Transverse colon (tissue), 4 donors: Measurements from ENCODE around the gene IL18R1. TPM values are rescaled to one million over a fixed set of nuclear protein-coding genes. Genes with fewer than 3 reads are reported as not detected.

Experiments used
- DNase-seq: peaks from one replicate; pipeline ENCODE4 v3.0.0-alpha.2; 2019
- H3K27ac ChIP-seq, 4 donors: fragments of 200-600 bp; sonication (generic); 2 replicates each; pipeline ENCODE4 v1.5.1; 2016 to 2018; ENCODE audit warnings: inconsistent platforms in 4 of 4
- H3K27me3 ChIP-seq: fragments of 200-600 bp; sonication (generic); 2 replicates; pipeline ENCODE4 v1.5.1; 2017; ENCODE audit warnings: inconsistent platforms
- H3K36me3 ChIP-seq, 4 donors: fragments of 200-600 bp; sonication (generic); 2 replicates each; pipeline ENCODE4 v1.5.1; 2017 to 2019; ENCODE audit warnings: inconsistent platforms in 4 of 4
- H3K4me1 ChIP-seq, 4 donors: fragments of 200-600 bp; sonication (generic); 2 replicates each; pipeline ENCODE4 v1.5.1; 2017 to 2020; ENCODE audit warnings: inconsistent platforms in 4 of 4
- H3K4me3 ChIP-seq, 4 donors: fragments of 200-600 bp; sonication (generic); 1 replicate in 1 of 4; 2 replicates in 3 of 4; pipeline versions ENCODE4 v1.5.1 to v1.6.1; 2017 to 2019; ENCODE audit warnings: inconsistent platforms in 4 of 4
- H3K9me3 ChIP-seq, 2 donors: fragments of 200-600 bp; sonication (generic); 2 replicates each; pipeline ENCODE4 v1.5.1; 2017 to 2019; ENCODE audit warnings: inconsistent platforms in 2 of 2
- CTCF ChIP-seq, 5 experiments: fragments of 200-600 bp in 3 of 5; fragments of 450-650 bp in 2 of 5; sonication (generic) in 3 of 5; IDR thresholded peaks; 1 replicate in 2 of 5; 2 replicates in 3 of 5; pipeline ENCODE4 v1.5.1; 2016 to 2017; ENCODE audit warnings: antibody characterized with exemption in 5 of 5, inconsistent platforms in 3 of 5, mild to moderate bottlenecking in 2 of 5, moderate library complexity in 1 of 5
- EP300 ChIP-seq: sonication (generic); formaldehyde crosslinking; IDR thresholded peaks from one replicate; pipeline ENCODE4 v1.6.1; 2017; ENCODE audit warnings: antibody characterized with exemption, low read depth
- POLR2A ChIP-seq: fragments of 450-650 bp; IDR thresholded peaks from one replicate; pipeline ENCODE4 v1.6.1; 2016; ENCODE audit warnings: antibody characterized with exemption, mild to moderate bottlenecking, moderate library complexity
- POLR2AphosphoS5 ChIP-seq, 3 donors: sonication (generic); formaldehyde crosslinking; IDR thresholded peaks; one replicate each; pipeline ENCODE4 v1.6.1; 2016; ENCODE audit warnings: antibody characterized with exemption in 3 of 3
- WGBS, 2 donors: methylation state at CpG; one replicate each; pipeline ENCODE4 v1.1.5; 2018; ENCODE audit warnings: low coverage in 1 of 2; 5-methylcytosine and 5-hydroxymethylcytosine counted together
- in situ Hi-C, 4 donors: fragments of 200-750 bp; cut with MboI; loops; one replicate each; pipeline versions ENCODE4 v1.15.0 to v1.15.1; 2017; ENCODE audit warnings: low sequenced_read_pairs in 3 of 4, low pct_ligation_motif_present in 1 of 4, low pct_unique_long_range_greater_than_20kb in 1 of 4
- intact Hi-C: fragments of 100-400 bp; cut with DNase I; formaldehyde crosslinking; loops from one replicate; pipeline ENCODE4 v1.15.1; 2023; ENCODE audit warnings: low total_unique reads
- total RNA-seq, 4 donors: library from RNA; depleted of rRNA; stranded (reverse); fragments of >200 nt; gene quantifications; one replicate each; pipeline ENCODE4 v1.1.0, GENCODE V29; 2016

IL18R1 gene
- total RNA-seq, 4 donors from 2014 or later, result 0.75 to 6.0 (median 2.8) TPM

GRCh38 chr2:102337481-102338386 lies 17.9 kb upstream of the IL18R1 start:
- no peak for TF ChIP-seq POLR2A
- TF ChIP-seq POLR2AphosphoS5 (IDR thresholded peaks at IDR 0.05), result no peak
- TF ChIP-seq EP300, result no peak
- no peak for TF ChIP-seq CTCF (IDR thresholded peaks at IDR 0.05)
- 68 to 72% methylated on average over 3 of the region's 3 CpGs for WGBS, 2 donors
- intact Hi-C loops, result no loop called here
- Histone ChIP-seq H3K27me3 (no peaks in the 10 kb centered on the region), H3K4me3 (no peak overlapping the region), H3K4me1 (no peaks in the 10 kb centered on the region), H3K27ac (no peak overlapping the region), H3K9me3 (no peaks in the 10 kb centered on the region), H3K36me3 (no peaks in the 10 kb centered on the region)
- in situ Hi-C loops, result no loop called here
- DNase-seq, result no peak

- Histone ChIP-seq H3K27me3 (no peaks in the 10 kb centered on the region), H3K4me1 (no peaks in the 10 kb centered on the region), H3K4me3 (no peak overlapping the region), H3K27ac (no peak overlapping the region), H3K9me3 (no peaks in the 10 kb centered on the region), H3K36me3 (no peaks in the 10 kb centered on the region)
- in situ Hi-C loops, result loop anchor here in 1 of 4 donors (10.0 kb wide), 1 partner anchor 86 kb away; no protein-coding TSS in a partner anchor
- intact Hi-C loops, result no loop called here
- DNase-seq, result no peak
- 91 to 92% methylated on average over 7 of the region's 7 CpGs for WGBS, 2 donors
- no peak for TF ChIP-seq CTCF (IDR thresholded peaks at IDR 0.05)
- no peak for TF ChIP-seq EP300
- no peak for TF ChIP-seq POLR2AphosphoS5 (IDR thresholded peaks at IDR 0.05)
- no peak for TF ChIP-seq POLR2A
Measured at GRCh38 chr2:102340778-102341177, 14.8 kb upstream of the IL18R1 start.

GRCh38 chr2:102342888-102343287 lies 12.7 kb upstream of the IL18R1 start:
- Histone ChIP-seq H3K9me3 (no peaks in the 10 kb centered on the region), H3K27me3 (no peaks in the 10 kb centered on the region), H3K36me3 (no peaks in the 10 kb centered on the region), H3K27ac (no peak overlapping the region), H3K4me3 (no peak overlapping the region), H3K4me1 (no peaks in the 10 kb centered on the region)
- in situ Hi-C loops, result loop anchor here in 1 of 4 donors (10.0 kb wide), 1 partner anchor 88 kb away; no protein-coding TSS in a partner anchor
- intact Hi-C loops, result no loop called here
- no peak for DNase-seq
- WGBS, 2 donors, result 27 to 41% methylated on average over 2 to 3 of the region's 3 CpGs
- TF ChIP-seq POLR2A (no peak), CTCF (IDR thresholded peaks at IDR 0.05) (no peak), POLR2AphosphoS5 (IDR thresholded peaks at IDR 0.05) (no peak), EP300 (no peak)

GRCh38 chr2:102344397-102344796 lies 11.2 kb upstream of the IL18R1 start:
- no peak for DNase-seq
- in situ Hi-C loops (loop anchor here in 1 of 4 donors (10.0 kb wide), 1 partner anchor 90 kb away; no protein-coding TSS in a partner anchor), intact Hi-C loops (no loop called here)
- Histone ChIP-seq H3K27me3 (no peaks in the 10 kb centered on the region), H3K27ac (no peak overlapping the region), H3K36me3 (no peaks in the 10 kb centered on the region), H3K4me1 (no peaks in the 10 kb centered on the region), H3K4me3 (no peak overlapping the region), H3K9me3 (no peaks in the 10 kb centered on the region)
- TF ChIP-seq POLR2A (no peak), EP300 (no peak)
- WGBS, 2 donors, result 80 to 83% methylated on average over 1 to 3 of the region's 3 CpGs
